HG03095 (cell line): ENCODE data around the gene CROT.
"Not testable (repeated sequence)": the region's sequence is repeated elsewhere in the genome, so short reads cannot be mapped to it uniquely, and the experiment has no call there.

ENCODE experiments used
- ATAC-seq: cut with Tn5 transposase; IDR thresholded peaks from one replicate; pipeline ENCODE4 v1.9.1; 2021; ENCODE audit warnings: moderate library complexity; ENCODE audit not compliant: unreplicated experiment

Gene CROT, protein sequence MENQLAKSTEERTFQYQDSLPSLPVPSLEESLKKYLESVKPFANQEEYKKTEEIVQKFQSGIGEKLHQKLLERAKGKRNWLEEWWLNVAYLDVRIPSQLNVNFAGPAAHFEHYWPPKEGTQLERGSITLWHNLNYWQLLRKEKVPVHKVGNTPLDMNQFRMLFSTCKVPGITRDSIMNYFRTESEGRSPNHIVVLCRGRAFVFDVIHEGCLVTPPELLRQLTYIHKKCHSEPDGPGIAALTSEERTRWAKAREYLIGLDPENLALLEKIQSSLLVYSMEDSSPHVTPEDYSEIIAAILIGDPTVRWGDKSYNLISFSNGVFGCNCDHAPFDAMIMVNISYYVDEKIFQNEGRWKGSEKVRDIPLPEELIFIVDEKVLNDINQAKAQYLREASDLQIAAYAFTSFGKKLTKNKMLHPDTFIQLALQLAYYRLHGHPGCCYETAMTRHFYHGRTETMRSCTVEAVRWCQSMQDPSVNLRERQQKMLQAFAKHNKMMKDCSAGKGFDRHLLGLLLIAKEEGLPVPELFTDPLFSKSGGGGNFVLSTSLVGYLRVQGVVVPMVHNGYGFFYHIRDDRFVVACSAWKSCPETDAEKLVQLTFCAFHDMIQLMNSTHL

DNA sequence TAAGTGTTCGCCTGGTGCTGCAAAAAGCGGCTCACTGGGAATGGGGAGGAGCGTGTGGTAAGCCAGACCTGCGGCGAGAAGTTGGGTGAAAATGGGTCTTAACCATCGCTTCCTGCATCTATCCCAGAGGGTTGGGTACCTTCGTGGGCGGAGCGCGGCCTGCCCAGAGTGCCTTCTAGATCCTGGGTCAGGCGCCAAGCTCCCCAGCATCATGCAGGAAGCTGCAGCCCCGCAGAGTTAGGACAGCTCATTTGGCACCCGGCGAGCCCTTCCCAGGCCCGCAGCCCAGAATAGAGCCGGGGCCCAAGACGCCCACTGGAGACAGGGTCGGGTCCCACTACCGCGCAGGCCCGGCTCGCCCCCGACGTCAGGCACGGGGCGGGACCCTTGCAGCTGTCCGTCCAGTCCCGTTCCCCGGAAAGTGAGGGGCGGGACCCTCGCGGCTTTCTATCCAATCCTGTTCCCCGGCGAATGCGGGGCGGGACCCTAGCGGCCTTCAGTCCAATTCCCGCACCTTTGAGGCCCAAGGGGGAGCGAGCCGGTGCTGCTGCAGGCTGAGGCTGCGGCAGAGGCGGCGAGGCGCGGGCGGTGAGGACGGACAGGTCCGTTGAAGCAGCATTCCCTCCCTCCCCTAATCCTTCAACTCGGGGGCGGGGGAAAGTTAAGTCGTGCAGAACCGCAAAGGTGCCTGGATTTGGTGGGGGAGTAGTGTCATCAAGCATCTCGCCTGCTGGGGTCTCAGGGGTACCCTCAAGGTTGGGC is at the start of gene CROT:
Gene CROT, plus strand, starts transcription at position 499 of the 762 bp plus-strand sequence. CDS start 3,405 bp downstream, outside the sequence.
- ATAC-seq, result peak; percentile 98

DNA sequence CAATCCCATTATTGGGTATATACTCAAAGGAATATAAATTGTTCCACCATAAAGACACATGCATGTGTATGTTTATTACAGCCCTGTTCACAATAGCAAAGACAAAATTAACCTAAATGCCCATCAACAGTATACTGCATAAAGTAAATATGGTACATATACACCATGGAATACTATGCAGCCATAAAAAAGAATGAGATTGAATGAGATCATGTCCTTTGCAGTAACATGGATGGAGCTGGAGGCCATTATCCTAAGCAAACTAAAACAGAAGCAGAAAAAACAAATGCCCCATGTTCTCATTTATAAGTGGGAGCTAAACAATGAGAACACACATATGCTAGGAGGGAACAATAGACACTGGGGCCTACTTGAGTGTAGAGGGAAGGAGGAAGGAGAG is 44.7 kb upstream of the CROT start:
- ATAC-seq, result no peak

DNA sequence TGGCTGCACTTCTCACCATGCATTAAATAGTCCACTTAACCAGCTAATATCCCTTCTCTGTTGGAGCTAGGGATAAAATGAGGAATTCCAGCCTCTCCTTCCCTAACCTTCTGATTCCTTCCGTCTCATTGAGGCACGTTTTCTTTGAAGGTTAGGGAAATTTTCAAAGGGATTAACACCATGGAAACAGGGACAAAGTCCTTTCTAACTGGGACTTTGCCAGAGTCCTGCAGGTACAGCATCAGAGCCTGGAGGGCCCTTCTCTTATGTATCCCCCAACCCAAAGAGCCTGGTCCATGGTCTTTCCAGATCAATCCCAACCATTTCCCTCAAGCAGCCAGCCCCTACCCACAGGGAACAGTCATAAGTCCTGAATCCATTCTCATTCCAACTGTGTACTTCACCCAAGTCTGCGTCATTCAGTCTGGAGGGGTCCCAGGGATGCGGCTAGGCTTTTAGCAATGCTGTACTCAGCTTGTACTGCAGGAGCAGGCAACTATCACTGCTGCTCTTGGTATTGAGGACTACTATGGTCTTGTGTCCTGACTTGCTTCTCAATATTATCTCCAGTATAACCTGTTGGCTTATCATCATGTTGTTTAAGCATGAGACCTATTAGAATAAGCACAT is 34.6 kb upstream of the CROT start:
- ATAC-seq, result no peak

DNA sequence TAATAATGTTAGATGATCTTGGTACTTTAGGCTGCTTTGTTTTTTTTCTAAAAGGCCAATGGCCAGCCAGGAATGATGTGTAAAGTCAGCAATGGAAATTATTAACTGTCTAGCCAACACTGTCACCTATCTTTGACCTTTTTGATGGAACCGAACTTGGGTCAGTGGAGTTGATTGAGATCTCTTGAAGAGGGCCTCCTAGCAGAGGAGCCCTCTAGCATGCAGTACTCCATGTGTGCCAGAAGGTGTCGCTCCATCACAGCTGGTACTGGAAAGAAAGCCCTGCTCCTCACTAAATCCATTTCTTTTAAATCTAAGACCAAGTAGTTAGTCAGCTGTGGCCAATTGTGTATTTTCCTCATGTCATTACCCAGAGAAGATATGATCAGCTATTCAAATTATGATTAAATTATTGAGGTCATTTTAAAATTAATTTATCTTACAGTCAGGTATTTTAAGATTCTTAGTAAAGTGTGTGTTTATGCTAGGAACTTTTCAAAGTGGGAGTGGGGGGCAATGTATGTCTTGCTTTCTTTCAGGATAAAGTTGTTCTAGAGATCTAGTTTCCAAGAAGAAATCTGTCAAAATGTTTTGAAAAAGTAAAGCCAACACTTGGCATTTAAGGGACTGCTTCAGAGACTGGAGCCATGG is 33.1 kb upstream of the CROT start:
- ATAC-seq, result peak; percentile 50

DNA sequence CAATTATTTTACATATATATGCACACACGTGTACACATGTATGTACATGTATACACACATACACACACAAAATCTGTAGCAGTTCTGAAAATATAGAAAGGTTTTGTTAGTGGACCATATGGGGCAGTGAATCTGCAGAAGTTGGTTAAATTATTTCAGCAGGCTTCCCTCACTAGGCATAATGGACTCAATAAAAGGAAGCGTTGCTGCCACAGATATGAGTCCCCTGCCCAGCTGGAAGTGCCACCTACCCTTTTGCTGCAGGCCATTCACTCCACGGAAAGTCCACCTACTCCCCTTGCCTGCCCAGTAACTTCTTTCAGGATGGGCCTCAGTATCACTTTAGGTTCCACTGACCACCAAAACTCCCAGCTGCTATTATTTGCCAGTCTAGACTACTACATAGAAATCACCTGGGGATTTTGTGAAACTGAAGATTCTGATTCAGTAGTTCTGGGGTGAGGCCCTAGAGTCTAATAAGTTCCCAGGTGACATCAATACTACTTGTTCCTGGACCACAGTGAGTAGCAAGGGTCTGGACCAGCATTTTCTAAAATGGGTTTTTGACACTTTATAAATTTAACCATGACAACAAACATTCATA is 29.3 kb upstream of the CROT start:
- peak; percentile 88 for ATAC-seq

DNA sequence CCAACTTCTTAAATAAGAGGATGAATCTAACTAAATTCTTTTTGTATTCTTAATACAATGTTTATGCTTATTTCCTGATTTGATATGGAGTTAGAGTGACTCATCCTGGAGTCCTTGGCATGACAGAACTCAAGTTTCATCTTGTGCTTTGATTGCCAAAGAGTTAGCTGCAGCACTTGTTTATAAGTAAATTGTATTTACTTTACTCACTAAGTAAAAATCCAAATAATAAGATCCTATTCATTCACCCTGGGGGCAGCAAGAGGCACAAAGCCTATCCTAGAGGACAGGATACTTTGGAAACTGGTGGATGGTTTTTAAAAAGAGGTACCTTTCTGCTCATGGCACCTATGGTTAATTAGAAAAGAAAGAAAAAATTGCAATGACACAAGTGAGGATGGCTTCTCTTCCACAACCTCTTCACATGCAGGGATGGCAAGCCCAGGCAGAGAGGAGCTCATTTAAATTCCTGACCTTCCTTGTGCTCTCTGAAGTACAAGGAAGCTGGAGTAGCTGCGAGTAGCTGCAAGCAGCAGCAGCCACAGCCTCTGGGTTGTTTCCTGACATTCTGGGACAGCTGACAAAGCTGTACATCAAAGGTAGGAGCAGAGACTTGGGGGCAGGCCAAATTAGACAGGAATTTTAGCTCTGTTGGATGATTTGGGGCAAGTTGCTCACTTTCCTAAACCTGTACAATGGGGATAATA is 28.5 kb upstream of the CROT start:
- no peak for ATAC-seq

DNA sequence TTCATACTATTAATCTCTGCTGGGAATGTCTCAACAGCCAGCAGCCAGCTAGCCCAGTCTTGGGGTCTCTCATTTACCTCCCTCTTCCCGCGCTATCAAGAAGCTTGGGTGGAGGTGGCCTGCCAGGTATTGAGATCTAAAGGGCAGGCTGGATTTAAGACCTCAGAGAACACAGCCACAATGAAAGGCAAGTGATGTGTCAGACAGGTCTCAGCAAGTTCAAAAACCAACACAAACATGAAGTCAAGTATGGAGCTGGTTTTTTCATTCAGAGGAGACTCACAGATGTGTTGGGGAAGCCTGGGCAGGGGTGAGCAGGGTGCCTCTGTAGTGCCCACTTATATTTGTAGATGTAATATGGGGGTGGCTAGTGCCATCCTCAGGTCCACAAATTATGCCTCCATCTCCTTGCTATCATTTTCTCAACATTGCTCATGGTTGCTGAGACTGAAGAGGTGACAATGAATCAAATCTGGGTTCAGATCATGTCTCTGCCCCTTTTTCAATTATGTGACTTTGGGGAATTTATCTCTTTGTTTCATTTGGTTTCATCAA is 27.7 kb upstream of the CROT start:
- ATAC-seq, result no peak

DNA sequence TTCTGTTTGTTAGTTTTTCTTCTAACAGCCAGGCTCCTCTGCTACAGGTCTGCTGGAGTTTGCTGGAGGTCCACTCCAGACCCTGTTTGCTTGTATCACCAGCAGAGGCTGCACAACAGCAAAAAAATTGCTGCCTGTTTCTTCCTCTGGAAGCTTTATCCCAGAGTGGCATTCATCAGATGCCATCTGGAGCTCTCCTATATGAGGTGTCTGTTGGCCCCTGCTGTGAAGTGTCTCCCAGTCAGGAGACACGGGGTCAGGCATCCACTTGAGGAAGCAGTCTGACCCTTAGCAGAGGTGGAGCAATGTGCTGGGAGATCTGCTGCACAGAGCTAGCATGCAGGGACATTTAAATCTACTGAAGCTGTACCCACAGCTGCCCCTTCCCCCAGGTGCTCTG is 26.7 kb upstream of the CROT start:
- no peak for ATAC-seq

DNA sequence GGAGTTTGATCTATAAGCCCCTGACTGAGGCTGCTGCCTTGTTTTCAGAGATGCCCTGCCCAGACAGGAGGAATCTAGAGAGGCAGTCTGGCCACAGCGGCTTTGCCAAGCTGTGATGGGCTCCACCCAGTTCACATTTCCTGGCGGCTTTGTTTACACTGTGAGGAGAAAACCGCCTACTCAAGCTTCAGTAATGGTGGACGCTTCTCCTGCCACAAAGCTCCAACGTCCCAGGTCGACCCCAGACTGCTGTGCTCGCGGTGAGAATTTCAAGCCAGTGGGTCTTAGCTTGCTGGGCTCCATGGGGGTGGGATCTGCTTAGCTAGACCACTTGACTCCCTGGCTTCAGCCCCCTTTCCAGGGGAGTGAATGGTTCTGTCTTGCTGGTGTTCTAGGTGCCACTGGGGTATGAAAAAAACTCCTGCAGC is 26.3 kb upstream of the CROT start:
- ATAC-seq, result not testable (repeated sequence)

DNA sequence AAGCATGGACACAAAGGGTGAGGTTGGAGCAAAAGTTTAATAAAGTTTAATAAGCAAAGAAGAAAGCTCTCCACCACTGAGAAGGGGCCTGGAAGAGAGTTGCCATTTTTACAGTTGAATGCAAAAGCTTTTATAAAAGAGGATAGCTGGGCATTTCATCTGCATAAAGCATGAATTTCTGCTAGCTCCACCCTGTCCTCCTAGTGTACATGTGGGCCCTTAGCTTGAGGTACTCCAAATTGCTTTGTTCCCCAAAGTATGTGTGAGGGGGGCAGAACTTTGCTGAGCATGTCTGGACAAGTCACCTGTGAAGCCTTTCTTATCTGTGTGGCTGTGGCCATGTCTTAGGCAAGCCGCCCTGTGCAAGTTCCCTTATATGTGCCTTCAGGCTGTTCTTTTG is 22.6 kb upstream of the CROT start:
- no peak for ATAC-seq

DNA sequence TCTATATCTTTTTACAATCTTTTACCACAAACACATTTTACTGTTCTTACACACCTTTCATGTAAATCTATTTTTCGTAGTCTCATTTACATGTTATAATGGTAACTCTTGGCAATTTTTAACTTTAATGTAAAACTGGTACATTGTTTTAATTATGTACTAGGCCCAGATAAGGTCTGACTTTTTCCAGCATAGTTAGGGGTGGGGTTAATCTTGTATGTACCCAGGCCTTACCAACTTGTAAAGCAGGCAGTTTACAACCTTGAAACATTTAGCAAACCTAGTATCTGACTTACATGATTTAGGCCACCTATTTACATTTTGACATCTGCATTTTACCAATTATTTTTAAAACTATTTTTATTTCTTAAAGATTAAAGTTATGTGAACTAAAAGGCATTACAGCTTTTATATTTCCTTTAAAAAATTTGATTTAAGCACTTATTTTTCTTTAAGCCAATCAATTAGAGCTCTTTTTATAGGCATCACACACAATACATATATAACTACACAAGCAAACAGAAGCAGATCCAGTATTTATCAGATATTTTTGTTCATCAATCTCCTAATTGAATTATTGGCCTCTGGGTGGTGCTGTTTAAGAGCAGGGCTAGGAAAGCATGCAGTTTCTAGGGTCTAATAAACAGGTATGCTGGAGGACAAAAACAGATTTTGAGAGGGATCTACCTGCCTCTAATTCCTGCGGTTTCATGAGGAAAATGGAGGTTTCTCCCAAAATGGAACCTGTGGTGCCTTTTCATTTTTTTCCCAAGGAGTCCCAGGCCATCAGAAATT is 19.7 kb upstream of the CROT start:
- no peak for ATAC-seq

DNA sequence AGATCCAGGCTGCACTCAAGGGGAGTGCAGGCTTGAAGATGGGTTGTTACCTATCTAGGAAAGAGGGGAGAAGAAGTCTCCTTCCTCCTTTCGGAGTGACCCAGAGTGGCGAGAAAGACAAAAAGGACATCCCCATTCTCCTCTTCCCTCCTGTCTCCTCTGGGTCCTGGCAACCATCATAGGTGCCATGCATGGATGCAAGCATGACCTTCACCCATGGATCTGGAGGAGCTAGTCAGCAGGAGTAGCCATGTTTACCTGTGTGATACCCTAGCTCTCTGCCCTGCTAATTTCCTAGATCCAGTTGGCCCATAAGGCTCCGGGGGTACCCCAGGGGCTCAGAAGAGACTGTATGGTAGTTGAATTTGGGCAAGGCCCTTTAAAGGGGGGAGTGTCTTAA is 17.2 kb upstream of the CROT start:
- ATAC-seq, result no peak

DNA sequence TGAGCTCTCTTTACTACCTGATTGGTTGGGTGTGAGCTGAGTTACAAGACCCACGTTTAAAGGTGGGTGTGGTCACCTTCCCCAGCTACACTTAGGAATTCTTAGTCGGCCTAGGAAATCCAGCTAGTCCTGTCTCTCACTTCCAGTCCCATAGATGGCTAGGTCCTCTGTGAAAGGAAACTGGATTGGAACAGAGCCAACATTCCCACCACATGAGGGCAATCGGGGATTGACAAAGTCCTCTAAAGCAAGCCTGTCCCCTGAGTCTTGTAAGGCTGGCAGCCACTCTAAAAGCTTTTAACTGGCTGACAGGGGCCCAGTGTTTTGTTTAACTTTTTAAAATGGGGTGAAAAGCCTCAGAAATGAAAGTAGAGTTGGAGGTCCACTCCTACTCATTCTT is 15.1 kb upstream of the CROT start:
- no peak for ATAC-seq

DNA sequence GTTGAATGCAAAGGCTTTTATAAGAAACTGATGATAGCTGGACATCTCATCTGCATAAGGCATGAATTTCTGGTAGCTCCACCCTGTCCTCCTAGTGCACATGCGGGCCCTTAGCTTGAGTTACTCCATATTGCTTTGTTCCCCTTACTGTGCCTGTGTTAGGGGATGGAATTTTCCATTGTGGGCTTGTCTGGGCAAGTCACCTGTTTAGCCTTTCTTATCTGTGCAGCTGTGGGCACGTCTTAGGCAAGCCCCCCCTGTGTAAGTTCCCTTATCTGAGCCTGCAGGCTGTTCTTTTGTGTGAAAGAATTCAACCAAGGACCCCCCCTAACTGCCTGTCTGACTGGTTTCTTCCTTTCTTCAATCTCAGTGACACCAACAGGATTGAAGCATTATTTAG is 14.5 kb upstream of the CROT start:
- ATAC-seq, result no peak

DNA sequence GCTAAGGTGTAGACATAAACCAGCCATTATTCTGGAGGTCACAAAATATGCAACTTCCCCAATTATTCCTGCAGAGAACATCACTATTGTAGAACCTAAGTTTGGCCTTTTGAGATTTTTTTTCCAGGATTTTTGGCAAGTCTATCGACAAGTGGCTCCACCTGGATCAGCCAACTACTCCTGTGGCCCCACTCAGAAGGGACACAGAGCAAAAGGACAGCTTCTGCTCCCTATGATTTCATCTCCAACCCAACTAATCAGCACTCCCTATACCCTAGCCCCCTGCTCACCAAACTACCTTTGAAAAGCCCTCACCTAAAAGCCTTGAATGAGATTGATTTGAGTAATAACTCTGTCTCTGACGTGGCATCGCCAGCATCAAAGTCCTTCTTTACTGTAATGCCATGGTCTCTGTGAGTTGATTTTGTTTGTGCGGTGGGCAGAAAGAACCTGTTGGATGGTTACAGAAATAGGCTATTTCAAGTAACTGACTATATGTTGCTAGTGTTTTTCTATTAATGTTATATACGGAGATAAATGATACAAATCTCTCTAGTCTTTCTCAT is 13.7 kb upstream of the CROT start:
- no peak for ATAC-seq

DNA sequence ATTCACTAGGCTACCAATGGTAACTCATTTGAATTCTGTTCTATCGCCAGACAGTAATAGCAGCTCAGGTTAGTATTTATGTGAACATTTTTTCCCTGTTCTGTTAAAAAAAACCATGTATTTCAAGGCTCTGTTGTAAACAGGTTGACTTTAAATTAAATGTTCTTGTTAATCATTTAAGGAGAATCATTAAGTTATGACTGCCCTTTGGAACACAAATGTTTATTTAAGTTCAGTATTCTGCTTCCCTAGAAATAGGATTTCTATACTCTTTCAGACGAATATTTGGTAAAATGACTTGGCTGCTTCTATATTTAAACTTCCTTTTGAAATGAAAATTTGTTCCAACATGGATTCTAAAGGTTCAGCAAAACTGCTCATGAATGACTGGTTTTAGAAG is 13.1 kb upstream of the CROT start:
- no peak for ATAC-seq

DNA sequence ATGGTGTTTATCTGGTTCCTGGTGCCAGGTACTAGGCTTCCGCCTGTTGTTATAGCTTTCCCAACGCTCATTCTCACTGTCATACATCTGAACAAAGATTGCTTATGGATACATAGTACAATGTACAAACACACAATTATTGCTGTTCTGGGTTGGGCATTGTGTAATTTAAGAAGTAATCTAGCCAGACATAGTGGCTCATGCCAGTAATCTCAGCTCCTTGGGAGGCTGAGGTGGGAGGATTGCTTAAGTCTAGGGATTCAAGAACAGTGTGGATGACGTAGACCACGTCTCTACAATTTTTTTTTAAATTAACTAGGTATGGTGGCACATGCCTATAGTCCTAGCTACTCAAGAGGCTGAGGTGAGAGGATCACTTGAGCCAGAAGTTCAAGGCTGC is 9.3 kb upstream of the CROT start:
- ATAC-seq, result no peak

DNA sequence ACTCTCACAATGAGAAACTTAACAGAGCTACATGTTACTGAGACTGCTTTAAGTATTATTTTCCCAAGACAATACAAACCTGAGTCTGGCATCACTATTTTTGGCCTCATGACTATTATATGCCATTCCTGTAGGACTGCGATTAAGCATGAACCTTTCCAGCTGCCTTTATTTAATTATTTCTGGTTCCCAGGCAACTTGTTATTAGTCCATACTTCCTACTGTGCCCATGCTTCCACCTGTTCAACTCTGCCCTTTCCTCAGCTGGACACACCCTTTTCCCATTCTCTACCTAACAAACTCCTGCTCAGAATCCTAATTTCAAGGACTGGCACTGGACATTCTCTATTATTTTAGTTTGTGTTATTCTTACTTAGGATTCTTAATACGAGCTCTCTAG is 8.1 kb upstream of the CROT start:
- no peak for ATAC-seq
